Neuronal stem cell (in vitro differentiated cells): ENCODE measurements around the gene C14orf119.

Experiments used
- DNase-seq: peaks from one replicate; pipeline ENCODE4 v3.0.0-alpha.2; 2013; ENCODE audit warnings: low spot score
- H2AFZ ChIP-seq: one replicate; pipeline ENCODE4 v1.6.1; 2013; ENCODE audit warnings: mild to moderate bottlenecking, low read length, inconsistent platforms
- H2AK5ac ChIP-seq: 2 replicates; pipeline ENCODE4 v1.6.1; 2013; ENCODE audit warnings: low read depth, mild to moderate bottlenecking, inconsistent platforms, low read length, moderate library complexity, mixed read lengths
- H2BK120ac ChIP-seq: 2 replicates; pipeline ENCODE4 v1.6.1; 2013; ENCODE audit warnings: low read depth, mild to moderate bottlenecking, inconsistent platforms, low read length, moderate library complexity, mixed read lengths
- H2BK12ac ChIP-seq: one replicate; pipeline ENCODE4 v1.6.1; 2013; ENCODE audit warnings: low read length, inconsistent platforms
- H2BK15ac ChIP-seq: 2 replicates; pipeline ENCODE4 v1.6.1; 2013; ENCODE audit warnings: mild to moderate bottlenecking, low read length, inconsistent platforms, mixed read lengths
- H2BK5ac ChIP-seq: one replicate; pipeline ENCODE4 v1.6.1; 2013; ENCODE audit warnings: inconsistent platforms, mild to moderate bottlenecking, low read length, moderate library complexity
- H3K14ac ChIP-seq: one replicate; pipeline ENCODE4 v1.6.1; 2013; ENCODE audit warnings: low read length, inconsistent platforms
- H3K18ac ChIP-seq: 2 replicates; pipeline ENCODE4 v1.6.1; 2013; ENCODE audit warnings: low read length, inconsistent platforms
- H3K23ac ChIP-seq: 2 replicates; pipeline ENCODE4 v1.6.1; 2013; ENCODE audit warnings: low read depth, mild to moderate bottlenecking, mixed read lengths, low read length, inconsistent platforms; ENCODE audit not compliant: poor library complexity
- H3K27ac ChIP-seq: replicated peaks from 3 replicates; pipeline ENCODE4 v1.5.1; 2013; ENCODE audit warnings: low read length, inconsistent platforms
- H3K27me3 ChIP-seq, 3 experiments: 2 replicates each; pipeline ENCODE4 v1.6.1; 2013; ENCODE audit warnings: low read length in 3 of 3, mild to moderate bottlenecking in 2 of 3, inconsistent platforms in 1 of 3, low read depth in 1 of 3, mixed read lengths in 1 of 3, moderate library complexity in 1 of 3; ENCODE audit not compliant: control insufficient read depth in 3 of 3, insufficient read depth in 3 of 3
- H3K36me3 ChIP-seq, 2 donors: replicated peaks in 1 of 2; 2 replicates each; pipeline ENCODE4 v1.6.1; 2013; ENCODE audit warnings: low read length in 2 of 2; ENCODE audit not compliant: control insufficient read depth in 2 of 2, insufficient read depth in 2 of 2
- H3K4ac ChIP-seq: 2 replicates; pipeline ENCODE4 v1.6.1; 2013; ENCODE audit warnings: inconsistent platforms, mild to moderate bottlenecking, low read length, moderate library complexity
- H3K4me1 ChIP-seq, 2 donors: 1 replicate in 1 of 2; 2 replicates in 1 of 2; pipeline ENCODE4 v1.6.1; 2013; ENCODE audit warnings: low read length in 2 of 2, low read depth in 1 of 2; ENCODE audit not compliant: control insufficient read depth in 2 of 2, insufficient read depth in 1 of 2
- H3K4me2 ChIP-seq: one replicate; pipeline ENCODE4 v1.6.1; 2013; ENCODE audit warnings: mild to moderate bottlenecking, low read length, inconsistent platforms; ENCODE audit not compliant: insufficient read depth, poor library complexity, severe bottlenecking
- H3K4me3 ChIP-seq, 2 donors: 2 replicates each; pipeline ENCODE4 v1.5.1; 2013; ENCODE audit warnings: low read length in 2 of 2, mild to moderate bottlenecking in 2 of 2, inconsistent platforms in 1 of 2, moderate library complexity in 1 of 2
- H3K79me1 ChIP-seq: one replicate; pipeline ENCODE4 v1.6.1; 2013; ENCODE audit warnings: low read depth, mild to moderate bottlenecking, inconsistent platforms, low read length, moderate library complexity
- H3K9ac ChIP-seq: one replicate; pipeline ENCODE4 v1.6.1; 2013; ENCODE audit warnings: mild to moderate bottlenecking, low read depth, low read length, inconsistent platforms; ENCODE audit not compliant: poor library complexity
- H3K9me3 ChIP-seq, 2 donors: replicated peaks in 1 of 2; 2 replicates each; pipeline versions ENCODE3 to v1.6.1; 2013; ENCODE audit warnings: low read length in 2 of 2, mild to moderate bottlenecking in 2 of 2, inconsistent platforms in 1 of 2, low read depth in 1 of 2, mixed read lengths in 1 of 2, moderate library complexity in 1 of 2; ENCODE audit not compliant: control insufficient read depth in 2 of 2, insufficient read depth in 1 of 2
- H4K8ac ChIP-seq: one replicate; pipeline ENCODE4 v1.6.1; 2013; ENCODE audit warnings: low read depth, mild to moderate bottlenecking, inconsistent platforms, low read length, moderate library complexity
- H4K91ac ChIP-seq: one replicate; pipeline ENCODE4 v1.6.1; 2013; ENCODE audit warnings: low read length, low read depth, mild to moderate bottlenecking, inconsistent platforms; ENCODE audit not compliant: poor library complexity
- WGBS, 2 donors: extraction: QIAGEN DNeasy Blood & Tissue Kit; methylation state at CpG; one replicate each; pipeline ENCODE4 v1.1.7; 2013; ENCODE audit warnings: missing lambda C conversion rate in 2 of 2, mixed read lengths in 1 of 2; ENCODE audit not compliant: insufficient read length in 2 of 2, insufficient replicate concordance in 1 of 2; ENCODE audit errors: extremely low coverage in 2 of 2; 5-methylcytosine and 5-hydroxymethylcytosine counted together

Gene C14orf119

DNA sequence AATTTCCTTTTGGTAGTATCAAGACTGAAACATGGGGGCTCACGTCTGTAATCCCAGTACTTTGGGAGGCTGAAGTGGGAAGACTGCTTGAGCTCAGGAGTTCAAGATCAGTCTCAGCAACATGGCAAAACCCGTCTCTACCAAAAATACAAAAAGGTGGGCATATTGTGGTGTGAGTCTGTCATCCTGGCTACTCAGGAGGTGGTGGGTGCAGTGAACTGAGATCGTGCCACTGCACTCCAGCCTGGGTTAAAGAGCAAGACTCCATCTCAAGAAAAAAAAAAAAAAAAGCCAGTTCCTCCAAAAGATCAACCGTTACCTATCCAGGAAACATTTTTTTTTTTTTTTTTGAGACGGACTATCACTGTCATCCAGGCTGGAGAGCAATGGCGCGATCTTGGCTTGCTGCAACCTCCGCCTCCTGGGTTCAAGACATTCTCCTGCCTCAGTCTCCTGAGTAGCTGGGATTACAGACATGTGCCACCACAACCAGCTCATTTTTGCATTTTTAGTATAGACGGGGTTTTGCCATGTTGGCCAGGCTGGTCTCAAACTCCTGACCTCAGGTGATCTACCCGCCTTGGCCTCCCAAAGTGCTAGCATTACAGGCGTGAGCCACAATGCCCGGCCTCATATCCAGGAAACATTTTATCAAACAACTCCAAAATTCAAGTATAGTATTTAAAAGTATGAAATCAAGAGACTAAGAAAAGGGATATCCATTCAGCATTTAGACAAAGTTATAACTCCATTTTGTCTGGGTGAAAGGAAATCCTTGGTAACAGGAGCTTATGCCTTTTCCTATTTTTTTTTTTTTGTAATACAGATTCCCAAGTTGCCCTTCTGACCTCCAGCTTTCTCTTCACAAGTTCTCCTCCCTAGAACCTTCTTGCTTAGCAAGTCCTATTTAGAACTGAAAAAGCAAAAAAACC lies 3.7 kb upstream of the C14orf119 start:
- Histone ChIP-seq H4K8ac (no peak overlapping the region), H3K4me3 (no peak overlapping the region), H2BK120ac (no peak overlapping the region), H2BK15ac (no peak overlapping the region), H3K79me1 (no peaks in the 10 kb centered on the region), H3K27ac (no peak overlapping the region), H2AK5ac (no peak overlapping the region), H3K23ac (no peak overlapping the region), H2AFZ (no peak overlapping the region), H3K36me3 (peaks cover 14 to 71% of the 10 kb centered on the region in 2 donors), H3K9me3 (no peaks in the 10 kb centered on the region), H2BK5ac (no peak overlapping the region), H3K14ac (no peak overlapping the region), H3K4me2 (no peak overlapping the region), H3K4me1 (peaks cover 2 to 3% of the 10 kb centered on the region in 2 donors), H3K4ac (no peak overlapping the region), H2BK12ac (no peak overlapping the region), H3K9ac (no peak overlapping the region), H4K91ac (no peak overlapping the region), H3K18ac (no peak overlapping the region), H3K27me3 (no peaks in the 10 kb centered on the region)
- no CpG with 5 or more reads among the region's 12 CpGs for WGBS, 2 donors
- no peak for DNase-seq

DNA sequence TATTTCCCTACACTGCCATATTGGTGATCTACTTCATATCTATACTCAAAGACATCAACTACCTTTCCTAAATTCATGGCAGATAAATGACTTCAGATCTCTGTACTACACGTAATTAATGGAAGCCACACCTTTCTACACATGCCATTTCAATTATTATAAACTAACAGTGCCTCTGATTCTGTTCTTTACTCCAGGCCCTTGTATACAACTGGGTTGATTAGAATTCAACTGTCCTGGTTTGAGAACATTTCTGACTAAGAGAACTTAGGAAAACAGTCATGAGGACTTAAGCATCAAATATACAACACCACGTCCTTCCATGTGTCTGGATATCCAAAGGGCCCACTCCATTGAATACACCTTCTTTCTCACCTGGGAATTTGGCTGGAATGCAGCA lies 2.2 kb upstream of the C14orf119 start:
- Histone ChIP-seq H3K4me3 (no peak overlapping the region), H3K36me3 (peaks cover 16 to 71% of the 10 kb centered on the region in 2 donors), H2BK5ac (no peak overlapping the region), H4K8ac (no peak overlapping the region), H3K27ac (no peak overlapping the region), H3K9ac (no peak overlapping the region), H3K79me1 (peaks cover 4% of the 10 kb centered on the region), H2BK12ac (no peak overlapping the region), H2BK120ac (no peak overlapping the region), H2AFZ (no peak overlapping the region), H3K4ac (no peak overlapping the region), H3K9me3 (no peaks in the 10 kb centered on the region), H3K4me2 (no peak overlapping the region), H3K27me3 (no peaks in the 10 kb centered on the region), H2AK5ac (no peak overlapping the region), H4K91ac (no peak overlapping the region), H2BK15ac (no peak overlapping the region), H3K14ac (no peak overlapping the region), H3K4me1 (peaks cover 2 to 3% of the 10 kb centered on the region in 2 donors), H3K18ac (no peak overlapping the region), H3K23ac (no peak overlapping the region)
- DNase-seq, result no peak
- no CpG with 5 or more reads among the region's 2 CpGs for WGBS, 2 donors

DNA sequence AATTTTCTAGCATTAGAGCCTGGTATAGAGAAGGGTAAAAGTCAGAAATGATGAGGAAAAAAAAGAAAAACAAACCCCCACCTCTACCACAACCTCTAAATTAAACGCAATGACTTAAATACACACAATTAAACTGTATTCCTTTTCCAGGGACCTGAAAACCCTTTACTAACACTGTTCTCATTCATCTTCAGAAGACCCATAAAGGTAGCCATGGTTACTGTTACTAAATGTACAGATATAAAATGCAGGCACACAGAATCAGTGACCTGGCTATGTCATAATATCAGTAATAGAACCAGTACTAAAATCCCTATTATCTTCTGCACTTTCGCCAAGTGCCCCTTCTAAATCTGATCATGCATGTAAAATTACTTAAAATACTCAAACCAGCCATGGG lies 1.8 kb upstream of the C14orf119 start:
- Histone ChIP-seq H3K4ac (no peak overlapping the region), H3K4me3 (peak overlapping the region in 1 of 2 donors; percentile 79), H2BK12ac (no peak overlapping the region), H3K9ac (no peak overlapping the region), H2BK120ac (no peak overlapping the region), H2AFZ (no peak overlapping the region), H3K23ac (no peak overlapping the region), H4K8ac (no peak overlapping the region), H3K4me1 (peaks cover 2 to 3% of the 10 kb centered on the region in 2 donors), H3K79me1 (peaks cover 4% of the 10 kb centered on the region), H2AK5ac (no peak overlapping the region), H3K4me2 (no peak overlapping the region), H3K9me3 (no peaks in the 10 kb centered on the region), H3K27ac (no peak overlapping the region), H3K27me3 (no peaks in the 10 kb centered on the region), H3K36me3 (peaks cover 18 to 71% of the 10 kb centered on the region in 2 donors), H3K14ac (no peak overlapping the region), H3K18ac (no peak overlapping the region), H2BK5ac (no peak overlapping the region), H2BK15ac (no peak overlapping the region), H4K91ac (no peak overlapping the region)
- no CpG with 5 or more reads among the region's 2 CpGs for WGBS, 2 donors
- no peak for DNase-seq

DNA sequence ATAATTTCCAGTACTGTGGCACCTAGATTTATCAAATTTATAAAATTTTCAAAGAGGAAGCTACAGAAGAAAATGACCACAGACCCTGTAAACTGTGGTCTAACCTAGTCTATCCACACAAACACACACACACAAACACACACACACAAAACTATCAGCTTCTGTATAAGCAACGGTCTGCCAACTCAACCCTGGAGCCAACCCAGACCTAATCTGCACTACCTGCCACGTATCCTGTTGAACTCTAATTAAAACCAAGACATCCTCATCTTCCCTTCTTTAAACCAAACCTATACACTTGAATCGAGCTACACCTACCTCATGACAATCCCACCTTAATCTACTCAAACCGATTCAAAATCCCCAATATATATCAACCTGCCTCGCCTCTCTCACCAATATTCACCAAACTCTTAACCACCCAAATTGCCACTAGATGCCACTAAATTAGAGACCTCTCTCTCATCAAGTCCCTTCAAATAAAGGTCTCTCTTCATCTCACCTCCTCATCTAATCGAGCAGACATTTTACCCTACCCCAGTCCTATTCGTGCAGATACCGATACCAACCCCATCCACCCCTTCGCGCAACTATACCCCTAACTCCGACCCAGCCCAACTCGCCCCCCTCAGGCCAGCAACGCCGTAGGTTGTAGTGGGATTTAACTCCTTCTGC lies 1.2 kb upstream of the C14orf119 start:
- H3K9ac ChIP-seq, result peak overlapping the region; percentile 14
- peak overlapping the region; percentile 63 for H3K4me2 ChIP-seq
- peaks cover 2 to 3% of the 10 kb centered on the region in 2 donors for H3K4me1 ChIP-seq
- no peak for DNase-seq
- H2AK5ac ChIP-seq, result no peak overlapping the region
- H3K36me3 ChIP-seq, result peaks cover 19 to 71% of the 10 kb centered on the region in 2 donors
- peak overlapping the region; percentile 93 for H3K27ac ChIP-seq
- H3K14ac ChIP-seq, result no peak overlapping the region
- H4K91ac ChIP-seq, result no peak overlapping the region
- H2BK120ac ChIP-seq, result no peak overlapping the region
- H2AFZ ChIP-seq, result peak overlapping the region; percentile 95
- 100% methylated on average over 3 of the region's 14 CpGs; no CpG with 5 or more reads in 1 of the 2 donors for WGBS, 2 donors
- peaks cover 4% of the 10 kb centered on the region for H3K79me1 ChIP-seq
- no peak overlapping the region for H3K4ac ChIP-seq
- peak overlapping the region; percentile 79 to 88 for H3K4me3 ChIP-seq
- peak overlapping the region; percentile 99 for H2BK5ac ChIP-seq
- H3K23ac ChIP-seq, result peak overlapping the region; percentile 32
- no peaks in the 10 kb centered on the region for H3K27me3 ChIP-seq
- no peak overlapping the region for H2BK15ac ChIP-seq
- H3K18ac ChIP-seq, result no peak overlapping the region
- no peak overlapping the region for H4K8ac ChIP-seq
- no peak overlapping the region for H2BK12ac ChIP-seq
- H3K9me3 ChIP-seq, result no peaks in the 10 kb centered on the region
